CD14-positive monocyte (primary cell): ENCODE measurements around the gene PIGR. TPM values are rescaled to one million over a fixed set of nuclear protein-coding genes. Genes with fewer than 3 reads are reported as not detected.
A peak's percentile ranks its signal among the peaks of the same experiment; 100 is the strongest.

Source experiments
- DNase-seq, 3 donors: peaks; one replicate each; pipeline ENCODE4 v3.0.0-alpha.2; 2011 to 2022
- H2AFZ ChIP-seq: 2 replicates; pipeline ENCODE4 v1.6.0; 2012; ENCODE audit warnings: mild to moderate bottlenecking, low read depth, low read length, inconsistent platforms; ENCODE audit not compliant: insufficient read depth, poor library complexity, severe bottlenecking
- H3K27ac ChIP-seq, 2 donors: 1 replicate in 1 of 2; 2 replicates in 1 of 2; pipeline ENCODE4 v1.5.1; 2012 to 2013; ENCODE audit warnings: low read length in 2 of 2, control low read depth in 1 of 2, inconsistent platforms in 1 of 2, low read depth in 1 of 2, mild to moderate bottlenecking in 1 of 2
- H3K27me3 ChIP-seq, 2 donors: one replicate each; pipeline versions ENCODE4 v1.6.0 to v1.6.1; 2011 to 2013; ENCODE audit warnings: low read length in 2 of 2; ENCODE audit not compliant: control insufficient read depth in 2 of 2, insufficient read depth in 2 of 2
- H3K36me3 ChIP-seq, 2 donors: replicated peaks in 1 of 2; 1 replicate in 1 of 2; 2 replicates in 1 of 2; pipeline versions ENCODE4 v1.5.1 to v1.6.1; 2012 to 2013; ENCODE audit warnings: low read length in 2 of 2, control low read depth in 1 of 2, inconsistent platforms in 1 of 2, mild to moderate bottlenecking in 1 of 2; ENCODE audit not compliant: insufficient read depth in 2 of 2, control insufficient read depth in 1 of 2
- H3K4me1 ChIP-seq, 2 donors: 1 replicate in 1 of 2; 2 replicates in 1 of 2; pipeline versions ENCODE4 v1.5.1 to v1.6.1; 2012 to 2013; ENCODE audit warnings: low read length in 2 of 2, control low read depth in 1 of 2, inconsistent platforms in 1 of 2, mild to moderate bottlenecking in 1 of 2, moderate library complexity in 1 of 2; ENCODE audit not compliant: insufficient read depth in 2 of 2, control insufficient read depth in 1 of 2
- H3K4me2 ChIP-seq: replicated peaks from 2 replicates; pipeline ENCODE3; 2012; ENCODE audit warnings: low read length, moderate library complexity, mild to moderate bottlenecking; ENCODE audit not compliant: poor library complexity, severe bottlenecking; ENCODE audit errors: extremely low read depth
- H3K4me3 ChIP-seq, 3 experiments: fragments of 200-600 bp in 1 of 3; sonication (generic) in 1 of 3; replicated peaks in 1 of 3; 1 replicate in 2 of 3; 2 replicates in 1 of 3; pipeline ENCODE4 v1.5.1; 2011 to 2013; ENCODE audit warnings: low read length in 3 of 3, mild to moderate bottlenecking in 3 of 3, control low read depth in 2 of 3, low read depth in 2 of 3, inconsistent platforms in 1 of 3, moderate library complexity in 1 of 3
- H3K79me2 ChIP-seq: 2 replicates; pipeline ENCODE4 v1.6.0; 2012; ENCODE audit warnings: mild to moderate bottlenecking, control low read depth, inconsistent platforms, low read length, moderate library complexity; ENCODE audit not compliant: insufficient read depth
- H3K9ac ChIP-seq: 2 replicates; pipeline ENCODE4 v1.6.0; 2017; ENCODE audit warnings: low read length, mild to moderate bottlenecking; ENCODE audit not compliant: insufficient read depth, poor library complexity, severe bottlenecking
- H3K9me3 ChIP-seq, 2 donors: replicated peaks in 1 of 2; 1 replicate in 1 of 2; 2 replicates in 1 of 2; pipeline versions ENCODE4 v1.5.1 to v1.6.1; 2012 to 2013; ENCODE audit warnings: low read length in 2 of 2, control low read depth in 1 of 2; ENCODE audit not compliant: control insufficient read depth in 1 of 2, insufficient read depth in 1 of 2
- H4K20me1 ChIP-seq: 2 replicates; pipeline ENCODE4 v1.6.0; 2012; ENCODE audit warnings: mild to moderate bottlenecking, low read length, control low read depth, moderate library complexity; ENCODE audit not compliant: insufficient read depth
- H3K27ac Mint-ChIP-seq, 7 donors: one replicate each; pipeline ENCODE4 v1.8.0; 2020; ENCODE audit warnings: mild to moderate bottlenecking in 7 of 7, mixed read lengths in 7 of 7, moderate library complexity in 6 of 7, inconsistent platforms in 2 of 7
- H3K27me3 Mint-ChIP-seq, 3 donors: one replicate each; pipeline ENCODE4 v1.8.0; 2021 to 2022; ENCODE audit warnings: low read depth in 3 of 3, mild to moderate bottlenecking in 3 of 3, mixed read lengths in 3 of 3, moderate library complexity in 3 of 3, inconsistent platforms in 1 of 3
- H3K36me3 Mint-ChIP-seq, 2 donors: one replicate each; pipeline ENCODE4 v1.8.0; 2020; ENCODE audit warnings: mixed read lengths in 2 of 2, inconsistent platforms in 1 of 2, mild to moderate bottlenecking in 1 of 2
- H3K4me1 Mint-ChIP-seq: one replicate; pipeline ENCODE4 v1.8.0; 2020; ENCODE audit warnings: mild to moderate bottlenecking, mixed read lengths
- H3K4me3 Mint-ChIP-seq, 2 donors: one replicate each; pipeline ENCODE4 v1.8.0; 2020; ENCODE audit warnings: mild to moderate bottlenecking in 2 of 2, mixed read lengths in 2 of 2, moderate library complexity in 1 of 2
- H3K9me3 Mint-ChIP-seq, 7 donors: one replicate each; pipeline ENCODE4 v1.8.0; 2020 to 2022; ENCODE audit warnings: mixed read lengths in 7 of 7, mild to moderate bottlenecking in 6 of 7, moderate library complexity in 6 of 7, inconsistent platforms in 2 of 7
- CTCF ChIP-seq: fragments of 200-600 bp; IDR thresholded peaks from one replicate; pipeline ENCODE4 v1.8.0; 2022; ENCODE audit warnings: antibody characterized with exemption, mild to moderate bottlenecking
- WGBS: methylation state at CpG from one replicate; pipeline ENCODE4 v1.1.5; 2013; ENCODE audit warnings: missing lambda C conversion rate; ENCODE audit not compliant: insufficient coverage; 5-methylcytosine and 5-hydroxymethylcytosine counted together
- intact Hi-C, 2 donors: fragments of 100-400 bp; cut with micrococcal nuclease; formaldehyde crosslinking; loops; one replicate each; pipeline versions ENCODE4 v1.15.0 to v1.15.1; 2023
- polyA plus RNA-seq, 3 donors: library from polyadenylated mRNA; depleted of rRNA in 1 of 3; unstranded in 2 of 3; stranded (reverse) in 1 of 3; fragments of 300-500 nt in 2 of 3; fragments of >200 nt in 1 of 3; fragmentation: Illumina TruSeq in 2 of 3; gene quantifications; 1 replicate in 2 of 3; 2 replicates in 1 of 3; pipeline ENCODE4 v1.2.3, GENCODE V29; 2012 to 2021

Gene PIGR
- polyA plus RNA-seq, 3 donors = 0.01 TPM; not detected in 2

- no peak within 1 kb of the TSS for H3K4me3 ChIP-seq
- no peak within 1 kb of the TSS for H3K27ac ChIP-seq
- Mint-ChIP-seq H3K27ac (peak within 1 kb of the TSS in 1 of 7 donors; percentile 33), H3K4me1 (peaks cover 6% of the 10 kb centered on the region), H3K36me3 (no peaks in the 10 kb centered on the region), H3K27me3 (peaks cover 1 to 9% (median 8%) of the 10 kb centered on the region in 3 donors), H3K4me3 (peak within 1 kb of the TSS in 1 of 2 donors; percentile 11), H3K9me3 (peaks cover 0 to 1% (median 0%) of the 10 kb centered on the region in 7 donors)
- no peaks in the 10 kb centered on the region for H4K20me1 ChIP-seq
- H3K4me1 ChIP-seq = no peaks in the 10 kb centered on the region
- no peak for DNase-seq
- H3K79me2 ChIP-seq = no peaks in the 10 kb centered on the region
- H3K4me2 ChIP-seq = no peak within 1 kb of the TSS
- no peaks in the 10 kb centered on the region for H3K27me3 ChIP-seq
- TF ChIP-seq CTCF = no peak
- H3K36me3 ChIP-seq = no peaks in the 10 kb centered on the region
- no peaks in the 10 kb centered on the region for H3K9me3 ChIP-seq
- intact Hi-C loops = no loop called here
- no CpG with 5 or more reads among the region's 4 CpGs for WGBS
- no peak within 1 kb of the TSS for H2AFZ ChIP-seq
- no peak within 1 kb of the TSS for H3K9ac ChIP-seq
Observed at GRCh38 chr1:206897175-206897574, 49.1 kb downstream of the PIGR start, which contains the start of gene IL24. TSS of gene IL24 (plus strand) at chr1:206897443. CDS start at chr1:206897833, 390 bp downstream.

- no peaks in the 10 kb centered on the region for H3K36me3 ChIP-seq
- H3K4me3 ChIP-seq = no peak overlapping the region
- H3K27me3 Mint-ChIP-seq = peaks cover 4 to 9% (median 8%) of the 10 kb centered on the region in 3 donors
- no peak overlapping the region for H3K4me3 Mint-ChIP-seq
- H3K4me1 Mint-ChIP-seq = peaks cover 7% of the 10 kb centered on the region
- H3K4me1 ChIP-seq = peaks cover 0 to under 1% of the 10 kb centered on the region in 2 donors
- H3K4me2 ChIP-seq = no peak overlapping the region
- WGBS = 100% methylated on average over 1 of the region's 3 CpGs
- TF ChIP-seq CTCF = no peak
- intact Hi-C loops = no loop called here
- H4K20me1 ChIP-seq = no peaks in the 10 kb centered on the region
- H2AFZ ChIP-seq = no peak overlapping the region
- no peak overlapping the region for H3K27ac Mint-ChIP-seq
- H3K27me3 ChIP-seq = no peaks in the 10 kb centered on the region
- no peak overlapping the region for H3K27ac ChIP-seq
- peaks cover 0 to 1% (median 0%) of the 10 kb centered on the region in 7 donors for H3K9me3 Mint-ChIP-seq
- H3K79me2 ChIP-seq = no peaks in the 10 kb centered on the region
- H3K36me3 Mint-ChIP-seq = no peaks in the 10 kb centered on the region
- H3K9me3 ChIP-seq = no peaks in the 10 kb centered on the region
- H3K9ac ChIP-seq = no peak overlapping the region
- DNase-seq = no peak
Observed at GRCh38 chr1:206896261-206896660, 50.0 kb downstream of the PIGR start.
